K562 (cell line): ENCODE data around the gene CCDC116. TPM values are rescaled to one million over a fixed set of nuclear protein-coding genes. Genes with fewer than 3 reads are reported as not detected.

Source experiments
- ESRRB ChIP-seq: fragments of 250-450 bp; sonication (Bioruptor Pico); IDR thresholded peaks from 2 replicates; pipeline ENCODE4 v1.5.0; 2020; ENCODE audit warnings: mild to moderate bottlenecking, moderate library complexity, borderline replicate concordance
- FOXA3 ChIP-seq, 2 experiments: fragments of 450-650 bp in 1 of 2; sonication (generic) in 1 of 2; formaldehyde crosslinking; IDR thresholded peaks in 1 of 2; conservative IDR thresholded peaks in 1 of 2; 2 replicates each; pipeline versions ENCODE4 v1.4.0 to v1.8.0; 2020 to 2022; ENCODE audit warnings: mild to moderate bottlenecking in 2 of 2, missing genetic modification reagents in 1 of 2
- FOXP1 ChIP-seq: sonication (generic); formaldehyde crosslinking; IDR thresholded peaks from 2 replicates; pipeline ENCODE4 v1.8.0; 2022; ENCODE audit warnings: mild to moderate bottlenecking, missing genetic modification reagents
- IRF2 ChIP-seq: sonication (generic); formaldehyde crosslinking; IDR thresholded peaks from 2 replicates; pipeline ENCODE4 v1.8.1; 2022; ENCODE audit warnings: mild to moderate bottlenecking, missing genetic modification reagents
- MBD2 ChIP-seq: sonication (generic); IDR thresholded peaks from 2 replicates; pipeline ENCODE4 v1.6.1; 2016; ENCODE audit warnings: low read depth, borderline replicate concordance
- MCM3 ChIP-seq: fragments of 450-650 bp; IDR thresholded peaks from 2 replicates; pipeline ENCODE4 v1.6.1; 2016
- NR2C1 ChIP-seq, 2 experiments: fragments of 450-650 bp; IDR thresholded peaks; 2 replicates each; pipeline ENCODE4 v1.6.1; 2017; ENCODE audit warnings: mild to moderate bottlenecking in 2 of 2, antibody characterized with exemption in 1 of 2, inconsistent platforms in 1 of 2, missing compliant biosample characterization in 1 of 2, missing genetic modification characterization in 1 of 2
- POLR3A ChIP-seq: IDR thresholded peaks from 2 replicates; pipeline ENCODE4 v1.6.1; 2011; ENCODE audit warnings: borderline replicate concordance, mild to moderate bottlenecking, moderate library complexity; ENCODE audit not compliant: insufficient read length, insufficient read depth; ENCODE audit errors: extremely low read depth
- PPARD ChIP-seq: fragments of 250-450 bp; sonication (Bioruptor Pico); IDR thresholded peaks from 2 replicates; pipeline ENCODE4 v1.8.0; 2022; ENCODE audit warnings: inconsistent platforms, mild to moderate bottlenecking, moderate library complexity
- RBM14 ChIP-seq: fragments of 200-400 bp; formaldehyde crosslinking; IDR thresholded peaks from 2 replicates; pipeline ENCODE4 v1.6.1; 2018; ENCODE audit warnings: low read depth, mild to moderate bottlenecking, low read length, moderate library complexity, borderline replicate concordance; ENCODE audit not compliant: insufficient read depth
- RNF2 ChIP-seq: sonication (generic); IDR thresholded peaks from 2 replicates; pipeline ENCODE4 v1.6.1; 2016
- SLC30A9 ChIP-seq: fragments of 250-450 bp; sonication (Bioruptor Pico); IDR thresholded peaks from 2 replicates; pipeline ENCODE4 v1.8.0; 2022; ENCODE audit warnings: mild to moderate bottlenecking, moderate library complexity
- TCFL5 ChIP-seq: fragments of 250-450 bp; sonication (Bioruptor Pico); conservative IDR thresholded peaks from 2 replicates; pipeline ENCODE4 v1.6.1; 2021; ENCODE audit warnings: mild to moderate bottlenecking, moderate library complexity, matching md5 sums
- TEAD1 ChIP-seq, 2 experiments: fragments of 450-650 bp in 1 of 2; sonication (generic) in 1 of 2; formaldehyde crosslinking; IDR thresholded peaks; 2 replicates each; pipeline versions ENCODE4 v1.4.0 to v1.8.0; 2020 to 2022; ENCODE audit warnings: mild to moderate bottlenecking in 2 of 2, missing genetic modification reagents in 1 of 2
- WHSC1 ChIP-seq: IDR thresholded peaks from one replicate; pipeline ENCODE4 v1.6.1; 2012; ENCODE audit warnings: low read length, control low read depth, inconsistent platforms
- polyA plus RNA-seq, 8 experiments: library from polyadenylated mRNA; depleted of rRNA in 4 of 8; stranded (reverse) in 5 of 8; unstranded in 3 of 8; fragments of >200 nt; fragmentation: Nextera tagmentation in 2 of 8; fragmentation: Illumina TruSeq in 1 of 8; extraction: Ambion mirVana in 2 of 8; extraction: Trizol in 1 of 8; gene quantifications; 2 replicates each; pipeline versions ENCODE4 v1.2.1 to v1.2.3, GENCODE V29; 2011 to 2014; ENCODE audit warnings: inconsistent platforms in 1 of 8, missing spikeins in 1 of 8
- total RNA-seq, 7 experiments: library from RNA; depleted of rRNA in 6 of 7; stranded (reverse); fragments of >200 nt in 6 of 7; fragmentation: Illumina TruSeq in 2 of 7; extraction: Trizol in 2 of 7; gene quantifications; 2 replicates each; pipeline versions ENCODE4 v1.2.1 to v1.2.3, GENCODE V29; 2011 to 2021; ENCODE audit warnings: low replicate concordance in 1 of 7
- TF ChIP-seq, protein P1 (sequence below): fragments of 250-450 bp; sonication (Bioruptor Pico); IDR thresholded peaks from 2 replicates; pipeline ENCODE4 v1.8.0; 2022; ENCODE audit warnings: moderate library complexity, mild to moderate bottlenecking, inconsistent platforms
- TF ChIP-seq, protein P2 (sequence below): sonication (generic); formaldehyde crosslinking; IDR thresholded peaks from 2 replicates; pipeline ENCODE4 v1.8.0; 2022; ENCODE audit warnings: mild to moderate bottlenecking, missing genetic modification reagents
- TF ChIP-seq, protein P3 (sequence below): fragments of 450-650 bp; formaldehyde crosslinking; IDR thresholded peaks from 2 replicates; pipeline ENCODE4 v1.4.0; 2022; ENCODE audit warnings: missing genetic modification characterization
- TF ChIP-seq, protein P4 (sequence below): fragments of 250-450 bp; sonication (Bioruptor Pico); IDR thresholded peaks from 2 replicates; pipeline ENCODE4 v1.8.0; 2021; ENCODE audit warnings: mild to moderate bottlenecking, moderate library complexity
- TF ChIP-seq, protein P5 (sequence below): fragments of 450-650 bp; formaldehyde crosslinking; conservative IDR thresholded peaks from 2 replicates; pipeline ENCODE4 v1.4.0; 2022; ENCODE audit warnings: mild to moderate bottlenecking, missing genetic modification characterization

CCDC116 gene
- total and polyA plus RNA-seq, 9 of the 15 experiments (the other 6 are each of a cell fraction or from before 2014, with no cell fraction given), result 1.6 to 11.3 (median 4.7) TPM

DNA sequence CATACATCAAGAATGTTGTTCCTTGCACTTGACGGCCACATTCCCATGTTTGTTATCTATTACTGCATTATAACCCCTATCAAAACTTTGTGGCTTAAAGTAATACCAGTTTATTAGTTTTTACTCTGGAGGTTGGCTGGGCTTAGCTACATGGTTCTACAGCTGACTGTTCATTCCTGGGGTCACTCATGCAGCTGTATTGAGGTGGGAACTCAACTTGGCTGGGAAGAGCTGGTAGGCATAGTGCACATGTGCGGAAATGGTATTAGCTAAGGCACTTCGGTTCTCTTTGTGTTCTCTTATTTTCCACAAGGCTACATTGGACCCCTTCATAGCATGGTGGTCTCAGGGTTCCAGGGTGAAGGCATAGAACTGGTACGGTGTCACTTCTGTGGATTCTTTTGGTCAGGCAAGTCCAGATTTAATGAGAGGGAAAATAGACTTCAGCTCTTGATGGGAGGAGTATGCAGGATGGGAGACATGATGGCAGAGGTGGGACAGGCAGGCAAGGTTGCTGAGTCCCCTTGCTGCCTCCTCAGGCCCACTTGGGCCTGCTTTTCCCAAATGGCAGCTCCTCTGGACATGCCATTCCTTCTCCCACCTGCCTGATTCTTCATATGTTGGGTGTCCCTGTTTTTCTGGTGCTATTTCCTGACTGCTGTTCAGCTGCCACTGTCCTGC is 18.9 kb upstream of the CCDC116 start (continued):
- TF ChIP-seq, protein P1, sequence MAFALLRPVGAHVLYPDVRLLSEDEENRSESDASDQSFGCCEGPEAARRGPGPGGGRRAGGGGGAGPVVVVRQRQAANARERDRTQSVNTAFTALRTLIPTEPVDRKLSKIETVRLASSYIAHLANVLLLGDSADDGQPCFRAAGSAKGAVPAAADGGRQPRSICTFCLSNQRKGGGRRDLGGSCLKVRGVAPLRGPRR (CRISPR knock-in tag), result peak; percentile 69; the same call in 1 of the 2 replicates
- TF ChIP-seq, protein P2, sequence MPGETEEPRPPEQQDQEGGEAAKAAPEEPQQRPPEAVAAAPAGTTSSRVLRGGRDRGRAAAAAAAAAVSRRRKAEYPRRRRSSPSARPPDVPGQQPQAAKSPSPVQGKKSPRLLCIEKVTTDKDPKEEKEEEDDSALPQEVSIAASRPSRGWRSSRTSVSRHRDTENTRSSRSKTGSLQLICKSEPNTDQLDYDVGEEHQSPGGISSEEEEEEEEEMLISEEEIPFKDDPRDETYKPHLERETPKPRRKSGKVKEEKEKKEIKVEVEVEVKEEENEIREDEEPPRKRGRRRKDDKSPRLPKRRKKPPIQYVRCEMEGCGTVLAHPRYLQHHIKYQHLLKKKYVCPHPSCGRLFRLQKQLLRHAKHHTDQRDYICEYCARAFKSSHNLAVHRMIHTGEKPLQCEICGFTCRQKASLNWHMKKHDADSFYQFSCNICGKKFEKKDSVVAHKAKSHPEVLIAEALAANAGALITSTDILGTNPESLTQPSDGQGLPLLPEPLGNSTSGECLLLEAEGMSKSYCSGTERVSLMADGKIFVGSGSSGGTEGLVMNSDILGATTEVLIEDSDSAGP (CRISPR knock-in tag), result no peak
- no peak for TF ChIP-seq RNF2
- TF ChIP-seq RBM14, result no peak
- TF ChIP-seq FOXP1 (CRISPR knock-in tag), result no peak; the same call in 1 of the 2 replicates
- TF ChIP-seq, protein P3, sequence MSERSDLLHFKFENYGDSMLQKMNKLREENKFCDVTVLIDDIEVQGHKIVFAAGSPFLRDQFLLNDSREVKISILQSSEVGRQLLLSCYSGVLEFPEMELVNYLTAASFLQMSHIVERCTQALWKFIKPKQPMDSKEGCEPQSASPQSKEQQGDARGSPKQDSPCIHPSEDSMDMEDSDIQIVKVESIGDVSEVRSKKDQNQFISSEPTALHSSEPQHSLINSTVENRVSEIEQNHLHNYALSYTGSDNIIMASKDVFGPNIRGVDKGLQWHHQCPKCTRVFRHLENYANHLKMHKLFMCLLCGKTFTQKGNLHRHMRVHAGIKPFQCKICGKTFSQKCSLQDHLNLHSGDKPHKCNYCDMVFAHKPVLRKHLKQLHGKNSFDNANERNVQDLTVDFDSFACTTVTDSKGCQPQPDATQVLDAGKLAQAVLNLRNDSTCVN, result 0 out of 2 replicates have a peak, but pooled peaks have one; percentile 8
- TF ChIP-seq, protein P4, sequence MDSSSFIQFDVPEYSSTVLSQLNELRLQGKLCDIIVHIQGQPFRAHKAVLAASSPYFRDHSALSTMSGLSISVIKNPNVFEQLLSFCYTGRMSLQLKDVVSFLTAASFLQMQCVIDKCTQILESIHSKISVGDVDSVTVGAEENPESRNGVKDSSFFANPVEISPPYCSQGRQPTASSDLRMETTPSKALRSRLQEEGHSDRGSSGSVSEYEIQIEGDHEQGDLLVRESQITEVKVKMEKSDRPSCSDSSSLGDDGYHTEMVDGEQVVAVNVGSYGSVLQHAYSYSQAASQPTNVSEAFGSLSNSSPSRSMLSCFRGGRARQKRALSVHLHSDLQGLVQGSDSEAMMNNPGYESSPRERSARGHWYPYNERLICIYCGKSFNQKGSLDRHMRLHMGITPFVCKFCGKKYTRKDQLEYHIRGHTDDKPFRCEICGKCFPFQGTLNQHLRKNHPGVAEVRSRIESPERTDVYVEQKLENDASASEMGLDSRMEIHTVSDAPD, result no peak
- TF ChIP-seq WHSC1, result peak; percentile 69
- TF ChIP-seq SLC30A9 (CRISPR knock-in tag), result no peak
- TF ChIP-seq FOXA3 (CRISPR knock-in tag; conservative IDR thresholded peaks at IDR 0.05 in 1 of 2, IDR thresholded peaks at IDR 0.05 in 1 of 2), result no peak
- TF ChIP-seq IRF2 (CRISPR knock-in tag), result peak; percentile 64; the same call in 1 of the 2 replicates
- TF ChIP-seq MCM3, result no peak
- TF ChIP-seq, protein P5, sequence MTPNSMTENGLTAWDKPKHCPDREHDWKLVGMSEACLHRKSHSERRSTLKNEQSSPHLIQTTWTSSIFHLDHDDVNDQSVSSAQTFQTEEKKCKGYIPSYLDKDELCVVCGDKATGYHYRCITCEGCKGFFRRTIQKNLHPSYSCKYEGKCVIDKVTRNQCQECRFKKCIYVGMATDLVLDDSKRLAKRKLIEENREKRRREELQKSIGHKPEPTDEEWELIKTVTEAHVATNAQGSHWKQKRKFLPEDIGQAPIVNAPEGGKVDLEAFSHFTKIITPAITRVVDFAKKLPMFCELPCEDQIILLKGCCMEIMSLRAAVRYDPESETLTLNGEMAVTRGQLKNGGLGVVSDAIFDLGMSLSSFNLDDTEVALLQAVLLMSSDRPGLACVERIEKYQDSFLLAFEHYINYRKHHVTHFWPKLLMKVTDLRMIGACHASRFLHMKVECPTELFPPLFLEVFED (CRISPR knock-in tag), result peak; percentile 75; the same call in 1 of the 2 replicates
- TF ChIP-seq TEAD1 (CRISPR knock-in tag; IDR thresholded peaks at IDR 0.05), result 0 out of 4 replicates have a peak, but pooled peaks of 1 of the 2 experiments have one; percentile 32
- TF ChIP-seq PPARD (CRISPR knock-in tag), result 0 out of 2 replicates have a peak, but pooled peaks have one; percentile 48
- no peak for TF ChIP-seq MBD2
- no peak for TF ChIP-seq ESRRB (CRISPR knock-in tag)
- no peak for TF ChIP-seq NR2C1 (IDR thresholded peaks at IDR 0.05)
- no peak for TF ChIP-seq NR2C1 (tag; IDR thresholded peaks at IDR 0.05)
- TF ChIP-seq TCFL5 (CRISPR knock-in tag), result 0 out of 2 replicates have a peak, but pooled peaks have one; percentile 44
- no peak for TF ChIP-seq POLR3A
